Measurements from ENCODE around the gene CAMK2B.

The CAMK2B gene

GRCh38 chr7:44218418-44219201 is 106.8 kb downstream of the CAMK2B start:
- peaks cover 11% of the 10 kb centered on the region for H3K4me1 ChIP-seq (ENCODE audit: control insufficient read depth, low read length)

GRCh38 chr7:44217852-44218402 is 107.5 kb downstream of the CAMK2B start:
- Histone ChIP-seq H3K9me2 (replicated peaks; ENCODE audit: control insufficient read depth, low read length) (no peaks in the 10 kb centered on the region), H3K79me2 (ENCODE audit: control insufficient read depth, low read length) (no peaks in the 10 kb centered on the region), H3F3A (ENCODE audit: control insufficient read depth, insufficient read depth) (no peaks in the 10 kb centered on the region; the same call in 1 of the 2 replicates), H3K4me3 (ENCODE audit: low read length) (no peak overlapping the region), H4K20me1 (ENCODE audit: control insufficient read depth, insufficient read depth, low read depth, low read length) (no peaks in the 10 kb centered on the region; the same call in 1 of the 2 replicates), H3K27ac (ENCODE audit: low read depth, low read length) (no peak overlapping the region), H3K9me3 (ENCODE audit: control insufficient read depth, insufficient read depth, low read length) (no peaks in the 10 kb centered on the region), H3K4me2 (ENCODE audit: low read length) (no peak overlapping the region), H3K27me3 (ENCODE audit: control insufficient read depth, low read length) (no peaks in the 10 kb centered on the region), H3K36me3 (ENCODE audit: control insufficient read depth, low read length) (peaks cover 12% of the 10 kb centered on the region), H3K4me1 (ENCODE audit: control insufficient read depth, low read length) (peaks cover 15% of the 10 kb centered on the region)
- TF ChIP-seq EZH2phosphoT487 (IDR thresholded peaks at IDR 0.05; ENCODE audit: borderline replicate concordance, low read length) = no peak
- TF ChIP-seq, protein P1, sequence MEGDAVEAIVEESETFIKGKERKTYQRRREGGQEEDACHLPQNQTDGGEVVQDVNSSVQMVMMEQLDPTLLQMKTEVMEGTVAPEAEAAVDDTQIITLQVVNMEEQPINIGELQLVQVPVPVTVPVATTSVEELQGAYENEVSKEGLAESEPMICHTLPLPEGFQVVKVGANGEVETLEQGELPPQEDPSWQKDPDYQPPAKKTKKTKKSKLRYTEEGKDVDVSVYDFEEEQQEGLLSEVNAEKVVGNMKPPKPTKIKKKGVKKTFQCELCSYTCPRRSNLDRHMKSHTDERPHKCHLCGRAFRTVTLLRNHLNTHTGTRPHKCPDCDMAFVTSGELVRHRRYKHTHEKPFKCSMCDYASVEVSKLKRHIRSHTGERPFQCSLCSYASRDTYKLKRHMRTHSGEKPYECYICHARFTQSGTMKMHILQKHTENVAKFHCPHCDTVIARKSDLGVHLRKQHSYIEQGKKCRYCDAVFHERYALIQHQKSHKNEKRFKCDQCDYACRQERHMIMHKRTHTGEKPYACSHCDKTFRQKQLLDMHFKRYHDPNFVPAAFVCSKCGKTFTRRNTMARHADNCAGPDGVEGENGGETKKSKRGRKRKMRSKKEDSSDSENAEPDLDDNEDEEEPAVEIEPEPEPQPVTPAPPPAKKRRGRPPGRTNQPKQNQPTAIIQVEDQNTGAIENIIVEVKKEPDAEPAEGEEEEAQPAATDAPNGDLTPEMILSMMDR (IDR thresholded peaks at IDR 0.05; ENCODE audit: low read depth, low read length, poor library complexity, severe bottlenecking) = no peak

More at GRCh38 chr7:44218418-44219201, 106.8 kb downstream of the CAMK2B start:
- TF ChIP-seq, protein P1 (IDR thresholded peaks at IDR 0.05; ENCODE audit: low read depth, low read length, poor library complexity, severe bottlenecking) = no peak
- no peak for TF ChIP-seq EZH2phosphoT487 (IDR thresholded peaks at IDR 0.05; ENCODE audit: borderline replicate concordance, low read length)
- Histone ChIP-seq H3F3A (ENCODE audit: control insufficient read depth, insufficient read depth) (no peaks in the 10 kb centered on the region; the same call in 1 of the 2 replicates), H3K27ac (ENCODE audit: low read depth, low read length) (no peak overlapping the region), H3K4me2 (ENCODE audit: low read length) (no peak overlapping the region), H3K27me3 (ENCODE audit: control insufficient read depth, low read length) (no peaks in the 10 kb centered on the region), H3K9me2 (replicated peaks; ENCODE audit: control insufficient read depth, low read length) (no peaks in the 10 kb centered on the region), H3K79me2 (ENCODE audit: control insufficient read depth, low read length) (no peaks in the 10 kb centered on the region), H3K9me3 (ENCODE audit: control insufficient read depth, insufficient read depth, low read length) (no peaks in the 10 kb centered on the region), H3K4me3 (ENCODE audit: low read length) (no peak overlapping the region), H3K36me3 (ENCODE audit: control insufficient read depth, low read length) (peaks cover 5% of the 10 kb centered on the region; the same call in 1 of the 2 replicates), H4K20me1 (ENCODE audit: control insufficient read depth, insufficient read depth, low read depth, low read length) (no peaks in the 10 kb centered on the region; the same call in 1 of the 2 replicates)

DNA sequence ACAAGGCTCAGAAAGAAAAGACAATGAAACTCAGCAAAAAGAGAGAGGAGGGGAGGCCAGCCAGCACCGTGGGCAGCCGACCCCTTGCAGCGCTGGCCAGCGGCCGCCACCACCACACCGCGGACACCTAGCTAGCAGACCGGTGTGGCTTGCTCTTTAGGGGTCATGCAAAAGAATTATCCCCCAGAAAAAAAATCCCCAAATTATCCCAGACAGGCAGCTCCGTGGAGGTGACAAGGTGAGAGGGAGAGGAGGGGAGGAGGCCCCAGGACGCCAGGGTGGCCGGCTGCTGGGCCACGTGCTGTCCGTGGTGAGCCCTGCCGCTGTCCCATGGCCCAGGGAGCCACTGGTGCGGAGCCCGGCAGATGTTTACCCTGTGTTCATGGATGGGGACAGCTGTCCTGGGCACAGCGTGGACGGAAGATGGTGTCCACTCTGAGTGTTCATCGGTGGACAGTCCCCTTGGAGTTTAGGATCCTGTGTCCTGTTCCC is 108.1 kb downstream of the CAMK2B start:
- H3K27ac ChIP-seq (ENCODE audit: low read depth, low read length) = no peak overlapping the region
- TF ChIP-seq, protein P1 (IDR thresholded peaks at IDR 0.05; ENCODE audit: low read depth, low read length, poor library complexity, severe bottlenecking) = no peak
- TF ChIP-seq EZH2phosphoT487 (IDR thresholded peaks at IDR 0.05; ENCODE audit: borderline replicate concordance, low read length) = no peak

More for the DNA sequence above, 108.1 kb downstream of the CAMK2B start:
- Histone ChIP-seq H4K20me1 (ENCODE audit: control insufficient read depth, insufficient read depth, low read depth, low read length) (no peaks in the 10 kb centered on the region; the same call in 1 of the 2 replicates), H3K36me3 (ENCODE audit: control insufficient read depth, low read length) (peaks cover 15% of the 10 kb centered on the region), H3K4me2 (ENCODE audit: low read length) (no peak overlapping the region), H3K79me2 (ENCODE audit: control insufficient read depth, low read length) (no peaks in the 10 kb centered on the region), H3F3A (ENCODE audit: control insufficient read depth, insufficient read depth) (no peaks in the 10 kb centered on the region; the same call in 1 of the 2 replicates), H3K4me1 (ENCODE audit: control insufficient read depth, low read length) (peaks cover 15% of the 10 kb centered on the region), H3K9me3 (ENCODE audit: control insufficient read depth, insufficient read depth, low read length) (no peaks in the 10 kb centered on the region), H3K27me3 (ENCODE audit: control insufficient read depth, low read length) (no peaks in the 10 kb centered on the region), H3K4me3 (ENCODE audit: low read length) (no peak overlapping the region), H3K9me2 (replicated peaks; ENCODE audit: control insufficient read depth, low read length) (no peaks in the 10 kb centered on the region)
